ENCODE data around the gene MCUB.
A peak's percentile ranks its signal among the peaks of the same experiment; 100 is the strongest.

MCUB gene

GRCh38 chr4:109615742-109616141, 55.7 kb downstream of the MCUB start:
- no peak overlapping the region for H3K9ac ChIP-seq (ENCODE audit: low read depth in 1 of 2, low read length in 2 of 2)
- no peaks in the 10 kb centered on the region for H3K27me3 ChIP-seq (ENCODE audit: control insufficient read depth in 2 of 2, insufficient read depth in 2 of 2, low read length in 2 of 2)
- H3K4me1 ChIP-seq (ENCODE audit: control insufficient read depth in 2 of 2, insufficient read depth in 2 of 2, low read length in 2 of 2), result peaks cover 0 to 4% of the 10 kb centered on the region in 2 donors
- no peak overlapping the region for H3K4me3 ChIP-seq (ENCODE audit: low read length in 2 of 2)
- H3K36me3 ChIP-seq (ENCODE audit: control insufficient read depth in 2 of 2, insufficient read depth in 2 of 2, low read length in 2 of 2), result no peaks in the 10 kb centered on the region
- H3K9me3 ChIP-seq (ENCODE audit: control insufficient read depth in 2 of 2, low read length in 2 of 2), result no peaks in the 10 kb centered on the region
- no peak overlapping the region for H3K27ac ChIP-seq (ENCODE audit: low read depth in 2 of 2, low read length in 2 of 2)

- Histone ChIP-seq H3K27ac (ENCODE audit: low read depth in 2 of 2, low read length in 2 of 2) (no peak overlapping the region), H3K36me3 (ENCODE audit: control insufficient read depth in 2 of 2, insufficient read depth in 2 of 2, low read length in 2 of 2) (no peaks in the 10 kb centered on the region), H3K4me3 (ENCODE audit: low read length in 2 of 2) (no peak overlapping the region), H3K9me3 (ENCODE audit: control insufficient read depth in 2 of 2, low read length in 2 of 2) (no peaks in the 10 kb centered on the region), H3K9ac (ENCODE audit: low read depth in 1 of 2, low read length in 2 of 2) (no peak overlapping the region), H3K4me1 (ENCODE audit: control insufficient read depth in 2 of 2, insufficient read depth in 2 of 2, low read length in 2 of 2) (no peaks in the 10 kb centered on the region), H3K27me3 (ENCODE audit: control insufficient read depth in 2 of 2, insufficient read depth in 2 of 2, low read length in 2 of 2) (no peaks in the 10 kb centered on the region)
These were observed 56.2 kb downstream of the MCUB start for GRCh38 chr4:109616243-109616642.

- Histone ChIP-seq H3K9ac (ENCODE audit: low read depth in 1 of 2, low read length in 2 of 2) (no peak overlapping the region), H3K4me1 (ENCODE audit: control insufficient read depth in 2 of 2, insufficient read depth in 2 of 2, low read length in 2 of 2) (no peaks in the 10 kb centered on the region), H3K9me3 (ENCODE audit: control insufficient read depth in 2 of 2, low read length in 2 of 2) (no peaks in the 10 kb centered on the region), H3K27ac (ENCODE audit: low read depth in 2 of 2, low read length in 2 of 2) (no peak overlapping the region), H3K36me3 (ENCODE audit: control insufficient read depth in 2 of 2, insufficient read depth in 2 of 2, low read length in 2 of 2) (no peaks in the 10 kb centered on the region), H3K4me3 (ENCODE audit: low read length in 2 of 2) (no peak overlapping the region), H3K27me3 (ENCODE audit: control insufficient read depth in 2 of 2, insufficient read depth in 2 of 2, low read length in 2 of 2) (no peaks in the 10 kb centered on the region)
These were observed 62.6 kb downstream of the MCUB start for GRCh38 chr4:109622626-109623025.

GRCh38 chr4:109624536-109624935, 64.5 kb downstream of the MCUB start:
- Histone ChIP-seq H3K9ac (ENCODE audit: low read depth in 1 of 2, low read length in 2 of 2) (no peak overlapping the region), H3K27ac (ENCODE audit: low read depth in 2 of 2, low read length in 2 of 2) (no peak overlapping the region), H3K36me3 (ENCODE audit: control insufficient read depth in 2 of 2, insufficient read depth in 2 of 2, low read length in 2 of 2) (no peaks in the 10 kb centered on the region), H3K27me3 (ENCODE audit: control insufficient read depth in 2 of 2, insufficient read depth in 2 of 2, low read length in 2 of 2) (no peaks in the 10 kb centered on the region), H3K9me3 (ENCODE audit: control insufficient read depth in 2 of 2, low read length in 2 of 2) (no peaks in the 10 kb centered on the region), H3K4me1 (ENCODE audit: control insufficient read depth in 2 of 2, insufficient read depth in 2 of 2, low read length in 2 of 2) (no peaks in the 10 kb centered on the region), H3K4me3 (ENCODE audit: low read length in 2 of 2) (no peak overlapping the region)

GRCh38 chr4:109627361-109627760, 67.3 kb downstream of the MCUB start:
- no peaks in the 10 kb centered on the region for H3K9me3 ChIP-seq (ENCODE audit: control insufficient read depth in 2 of 2, low read length in 2 of 2)

GRCh38 chr4:109629775-109630174, 69.7 kb downstream of the MCUB start:
- Histone ChIP-seq H3K9me3 (ENCODE audit: control insufficient read depth in 2 of 2, low read length in 2 of 2) (no peaks in the 10 kb centered on the region), H3K27me3 (ENCODE audit: control insufficient read depth in 2 of 2, insufficient read depth in 2 of 2, low read length in 2 of 2) (no peaks in the 10 kb centered on the region), H3K4me3 (ENCODE audit: low read length in 2 of 2) (no peak overlapping the region), H3K4me1 (ENCODE audit: control insufficient read depth in 2 of 2, insufficient read depth in 2 of 2, low read length in 2 of 2) (peaks cover 0 to 2% of the 10 kb centered on the region in 2 donors), H3K9ac (ENCODE audit: low read depth in 1 of 2, low read length in 2 of 2) (no peak overlapping the region), H3K36me3 (ENCODE audit: control insufficient read depth in 2 of 2, insufficient read depth in 2 of 2, low read length in 2 of 2) (no peaks in the 10 kb centered on the region), H3K27ac (ENCODE audit: low read depth in 2 of 2, low read length in 2 of 2) (no peak overlapping the region)

More at GRCh38 chr4:109627361-109627760, 67.3 kb downstream of the MCUB start:
- H3K27me3 ChIP-seq (ENCODE audit: control insufficient read depth in 2 of 2, insufficient read depth in 2 of 2, low read length in 2 of 2), result no peaks in the 10 kb centered on the region
- no peak overlapping the region for H3K27ac ChIP-seq (ENCODE audit: low read depth in 2 of 2, low read length in 2 of 2)
- H3K4me1 ChIP-seq (ENCODE audit: control insufficient read depth in 2 of 2, insufficient read depth in 2 of 2, low read length in 2 of 2), result peaks cover 0 to 2% of the 10 kb centered on the region in 2 donors
- no peak overlapping the region for H3K4me3 ChIP-seq (ENCODE audit: low read length in 2 of 2)
- H3K9ac ChIP-seq (ENCODE audit: low read depth in 1 of 2, low read length in 2 of 2), result no peak overlapping the region
- no peaks in the 10 kb centered on the region for H3K36me3 ChIP-seq (ENCODE audit: control insufficient read depth in 2 of 2, insufficient read depth in 2 of 2, low read length in 2 of 2)

- Histone ChIP-seq H3K4me3 (ENCODE audit: low read length in 2 of 2) (no peak overlapping the region), H3K27ac (ENCODE audit: low read depth in 2 of 2, low read length in 2 of 2) (no peak overlapping the region), H3K4me1 (ENCODE audit: control insufficient read depth in 2 of 2, insufficient read depth in 2 of 2, low read length in 2 of 2) (peaks cover 0 to 2% of the 10 kb centered on the region in 2 donors), H3K9me3 (ENCODE audit: control insufficient read depth in 2 of 2, low read length in 2 of 2) (no peaks in the 10 kb centered on the region), H3K36me3 (ENCODE audit: control insufficient read depth in 2 of 2, insufficient read depth in 2 of 2, low read length in 2 of 2) (no peaks in the 10 kb centered on the region), H3K9ac (ENCODE audit: low read depth in 1 of 2, low read length in 2 of 2) (no peak overlapping the region), H3K27me3 (ENCODE audit: control insufficient read depth in 2 of 2, insufficient read depth in 2 of 2, low read length in 2 of 2) (no peaks in the 10 kb centered on the region)
These were observed 71.6 kb downstream of the MCUB start for GRCh38 chr4:109631532-109632108.

- H3K27ac ChIP-seq (ENCODE audit: low read depth in 2 of 2, low read length in 2 of 2), result no peak overlapping the region
- no peaks in the 10 kb centered on the region for H3K9me3 ChIP-seq (ENCODE audit: control insufficient read depth in 2 of 2, low read length in 2 of 2)
These were observed 80.6 kb downstream of the MCUB start for GRCh38 chr4:109640644-109641043.

GRCh38 chr4:109645874-109646710, 86.0 kb downstream of the MCUB start:
- Histone ChIP-seq H3K36me3 (ENCODE audit: control insufficient read depth in 2 of 2, insufficient read depth in 2 of 2, low read length in 2 of 2) (no peaks in the 10 kb centered on the region), H3K27me3 (ENCODE audit: control insufficient read depth in 2 of 2, insufficient read depth in 2 of 2, low read length in 2 of 2) (no peaks in the 10 kb centered on the region), H3K4me1 (ENCODE audit: control insufficient read depth in 2 of 2, insufficient read depth in 2 of 2, low read length in 2 of 2) (no peaks in the 10 kb centered on the region), H3K27ac (ENCODE audit: low read depth in 2 of 2, low read length in 2 of 2) (no peak overlapping the region), H3K9me3 (ENCODE audit: control insufficient read depth in 2 of 2, low read length in 2 of 2) (no peaks in the 10 kb centered on the region), H3K4me3 (ENCODE audit: low read length in 2 of 2) (no peak overlapping the region), H3K9ac (ENCODE audit: low read depth in 1 of 2, low read length in 2 of 2) (no peak overlapping the region)

More at GRCh38 chr4:109640644-109641043, 80.6 kb downstream of the MCUB start:
- no peaks in the 10 kb centered on the region for H3K4me1 ChIP-seq (ENCODE audit: control insufficient read depth in 2 of 2, insufficient read depth in 2 of 2, low read length in 2 of 2)
- H3K9ac ChIP-seq (ENCODE audit: low read depth in 1 of 2, low read length in 2 of 2), result no peak overlapping the region
- H3K4me3 ChIP-seq (ENCODE audit: low read length in 2 of 2), result no peak overlapping the region
- H3K27me3 ChIP-seq (ENCODE audit: control insufficient read depth in 2 of 2, insufficient read depth in 2 of 2, low read length in 2 of 2), result no peaks in the 10 kb centered on the region
- no peaks in the 10 kb centered on the region for H3K36me3 ChIP-seq (ENCODE audit: control insufficient read depth in 2 of 2, insufficient read depth in 2 of 2, low read length in 2 of 2)

GRCh38 chr4:109648266-109648996, 88.4 kb downstream of the MCUB start:
- Histone ChIP-seq H3K4me1 (ENCODE audit: control insufficient read depth in 2 of 2, insufficient read depth in 2 of 2, low read length in 2 of 2) (no peaks in the 10 kb centered on the region), H3K27me3 (ENCODE audit: control insufficient read depth in 2 of 2, insufficient read depth in 2 of 2, low read length in 2 of 2) (no peaks in the 10 kb centered on the region), H3K9ac (ENCODE audit: low read depth in 1 of 2, low read length in 2 of 2) (no peak overlapping the region), H3K27ac (ENCODE audit: low read depth in 2 of 2, low read length in 2 of 2) (peak overlapping the region in 1 of 2 donors; percentile 32), H3K36me3 (ENCODE audit: control insufficient read depth in 2 of 2, insufficient read depth in 2 of 2, low read length in 2 of 2) (no peaks in the 10 kb centered on the region), H3K4me3 (ENCODE audit: low read length in 2 of 2) (no peak overlapping the region), H3K9me3 (ENCODE audit: control insufficient read depth in 2 of 2, low read length in 2 of 2) (no peaks in the 10 kb centered on the region)

All from mucosa of rectum (tissue), 2 donors.